NCI-H526 (cell line): ENCODE results near the gene C2orf81.
"Not testable (repeated sequence)": the region's sequence is repeated elsewhere in the genome, so short reads cannot be mapped to it uniquely, and the experiment has no call there.

Experiments
- DNase-seq, 2 experiments: peaks; one replicate each; lab custom pipeline; 2025; lab: John Stamatoyannopoulos, UW

The C2orf81 gene

DNA sequence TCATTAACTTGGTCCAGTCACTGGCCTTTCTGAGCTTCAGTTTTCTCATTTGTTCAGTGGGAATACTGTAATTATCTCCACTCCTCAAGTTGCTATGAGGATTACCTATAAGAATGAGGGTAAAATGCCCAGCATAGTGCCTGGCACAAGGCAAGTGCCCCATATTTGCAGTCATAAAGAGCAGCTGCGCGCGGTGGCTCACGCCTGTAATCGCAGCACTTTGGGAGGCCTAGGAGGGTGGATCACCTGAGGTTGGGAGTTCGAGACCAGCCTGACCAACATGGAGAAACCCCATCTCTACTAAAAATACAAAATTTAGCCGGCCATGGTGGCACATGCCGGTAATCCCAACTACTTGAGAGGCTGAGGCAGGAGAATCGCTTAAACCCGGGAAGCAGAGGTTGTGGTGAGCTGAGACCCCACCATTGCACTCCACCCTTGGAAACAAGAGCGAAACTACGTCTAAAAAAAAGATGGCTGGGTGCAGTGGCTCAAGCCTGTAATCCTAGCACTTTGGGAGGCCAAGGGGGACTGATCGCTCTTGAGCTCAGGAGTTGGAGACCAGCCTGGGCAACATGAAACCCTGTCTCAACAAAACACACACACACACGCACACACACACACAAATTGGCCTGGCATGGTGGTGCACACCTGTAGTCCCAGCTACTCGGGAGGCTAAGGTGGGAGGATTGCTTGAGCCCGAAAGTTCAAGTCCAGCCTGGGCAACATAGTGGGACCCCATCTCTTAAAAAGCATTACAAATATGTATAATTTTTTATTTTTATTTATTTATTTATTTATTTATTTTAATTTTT is 21.3 kb upstream of the C2orf81 start:
- not testable (repeated sequence) for DNase-seq

DNA sequence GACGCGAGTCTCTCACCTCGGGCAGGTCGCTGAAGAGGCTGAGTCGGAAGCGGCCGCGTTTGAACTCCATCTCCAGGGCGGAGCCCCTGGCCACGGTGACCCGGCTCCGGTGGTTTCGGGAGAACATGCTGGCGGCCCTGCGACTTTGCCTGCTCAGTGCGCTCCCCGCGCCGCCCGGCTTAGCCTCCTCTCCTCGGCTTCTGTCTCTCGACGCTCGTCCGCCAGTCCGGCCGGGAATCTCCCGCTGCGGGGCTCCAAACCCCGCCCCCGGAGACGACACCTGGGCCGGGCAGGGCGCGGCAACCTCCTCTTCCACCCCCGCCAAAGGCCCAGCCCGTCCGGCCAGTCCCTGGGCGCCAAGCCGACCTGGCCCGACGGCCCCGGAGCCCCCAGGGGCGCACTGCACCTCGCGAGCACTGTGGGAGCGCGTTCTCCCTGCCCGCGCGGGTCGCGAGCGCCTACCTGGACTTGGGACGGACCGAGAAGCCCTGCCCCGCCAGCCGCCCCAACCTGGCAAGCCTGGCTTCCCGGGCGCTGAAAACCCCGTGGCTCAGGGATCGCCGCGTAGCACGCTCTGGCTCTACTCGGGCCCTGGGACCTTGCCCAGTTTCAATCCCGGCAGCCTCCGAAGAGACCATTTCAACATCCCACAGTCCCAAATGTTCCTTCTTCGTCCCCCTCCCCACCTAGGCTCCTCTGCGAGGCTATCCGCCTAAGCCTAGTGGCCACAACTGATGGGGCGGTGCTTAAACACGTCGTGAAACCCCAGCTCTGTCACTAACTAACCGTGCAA is 20.5 kb upstream of the C2orf81 start, which contains the start of gene RTKN:
RTKN (minus strand) TSS at position 248 of the 793 bp plus-strand sequence; CDS start at position 127, 121 bp downstream.
- DNase-seq: peak; percentile 56 to 90

DNA sequence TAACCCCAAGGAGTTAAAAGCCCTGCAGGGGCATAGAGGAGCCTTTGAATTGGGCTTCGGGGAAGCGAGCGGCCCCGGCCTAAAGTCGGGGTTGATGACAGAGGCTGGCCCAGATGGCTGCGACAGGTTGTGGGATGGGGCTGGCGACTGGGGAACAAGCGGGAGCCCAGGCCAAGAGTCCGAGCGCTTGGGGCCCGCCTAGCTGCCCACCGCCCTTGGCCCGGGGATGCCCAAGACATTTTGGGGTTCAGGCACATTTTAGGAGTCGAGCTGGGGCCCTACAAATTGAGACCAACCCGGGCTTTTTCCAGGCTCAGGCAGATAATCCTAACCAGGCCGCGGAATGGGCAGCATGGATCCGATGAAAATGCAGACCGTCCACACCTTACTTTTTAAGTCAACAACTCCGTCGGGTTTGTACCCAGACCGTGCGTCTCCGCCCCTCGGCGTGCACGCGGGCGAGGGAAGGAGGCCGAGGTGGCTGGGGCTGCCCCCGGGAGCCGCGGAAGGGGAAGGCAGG is 19.8 kb upstream of the C2orf81 start:
- DNase-seq: no peak

GRCh38 chr2:74440378-74441169 is 19.2 kb upstream of the C2orf81 start:
- DNase-seq: peak; percentile 78 to 92

- peak in 1 of 2 experiments; percentile 45 for DNase-seq
These were observed 18.5 kb upstream of the C2orf81 start for GRCh38 chr2:74439803-74440377.

DNA sequence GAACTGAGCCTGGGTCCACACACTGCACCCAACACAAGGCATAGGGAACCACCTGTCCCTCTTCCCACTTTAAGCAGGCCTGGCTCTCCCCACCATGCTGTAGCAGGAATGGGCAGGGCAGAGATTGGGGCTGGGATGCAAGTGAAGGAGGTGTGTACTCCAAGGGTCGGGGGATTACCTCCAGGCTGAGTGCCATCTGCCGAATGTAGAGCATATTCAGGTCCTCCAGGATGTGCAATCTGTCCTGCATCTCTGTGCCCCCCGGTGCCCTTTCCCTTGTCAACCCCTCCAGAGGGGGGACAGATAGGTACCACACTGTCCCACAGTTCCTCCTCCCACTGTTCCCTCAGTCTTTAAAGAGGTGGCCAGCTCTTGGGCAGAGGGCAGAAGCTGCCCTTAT is 18.0 kb upstream of the C2orf81 start:
- DNase-seq: no peak

DNA sequence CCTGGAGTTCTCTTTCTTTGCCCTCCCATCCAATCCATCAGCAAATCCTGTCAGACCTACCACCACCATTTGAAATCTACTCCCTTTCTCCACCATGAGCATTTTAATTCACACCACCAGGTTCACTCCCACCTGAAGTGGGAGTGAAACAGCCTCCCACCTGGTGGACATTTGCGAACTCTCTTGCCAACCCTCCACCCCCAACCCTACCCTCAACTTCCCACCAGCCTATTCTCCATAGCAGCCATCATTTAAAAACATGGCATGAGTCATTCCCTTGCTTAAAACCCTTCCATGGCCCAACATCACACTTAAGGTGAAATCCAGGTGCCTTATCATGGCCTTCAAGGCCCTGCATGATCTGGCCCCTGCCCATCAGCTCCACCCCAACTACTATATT is 16.8 kb upstream of the C2orf81 start:
- DNase-seq: no peak

- no peak for DNase-seq
These were observed 15.7 kb upstream of the C2orf81 start for GRCh38 chr2:74436848-74437695.

DNA sequence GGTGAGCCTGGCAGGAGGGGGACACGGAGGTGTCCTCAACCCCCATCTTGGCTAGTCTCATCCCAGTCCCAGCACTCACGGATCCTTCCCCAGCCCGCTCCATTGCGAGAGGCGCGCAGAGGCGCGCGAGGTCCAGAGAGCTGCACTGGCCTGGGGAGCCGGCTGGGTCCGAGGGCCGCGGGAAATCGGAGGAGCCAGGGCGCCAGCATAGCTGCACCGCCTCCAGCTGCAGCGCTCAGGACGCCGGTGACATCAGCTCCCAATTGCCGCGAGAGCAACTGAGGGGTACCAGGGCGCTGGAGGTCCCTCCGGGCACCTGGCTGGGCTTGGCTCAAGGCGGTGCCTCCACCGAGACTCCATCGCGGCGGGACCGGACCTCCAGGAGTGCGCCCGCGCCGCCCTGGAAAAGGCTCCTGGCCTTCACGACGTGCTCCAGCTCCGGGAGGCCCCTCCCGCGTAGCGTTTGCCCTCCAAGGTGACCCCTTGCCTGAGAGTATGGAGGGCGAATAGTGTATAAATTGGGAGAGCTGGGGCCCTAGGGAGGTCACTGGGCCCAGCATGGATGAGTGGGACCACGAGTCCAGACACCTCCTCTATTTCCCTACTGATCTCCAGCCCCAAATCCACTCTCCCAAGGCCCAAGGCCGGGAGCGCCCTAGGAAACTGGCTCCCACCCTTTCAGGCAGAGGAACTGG is 14.8 kb upstream of the C2orf81 start:
- no peak for DNase-seq

GRCh38 chr2:74430502-74430901 is 9.1 kb upstream of the C2orf81 start:
- no peak for DNase-seq

- no peak for DNase-seq
These were observed 8.3 kb upstream of the C2orf81 start for GRCh38 chr2:74429487-74430451.

DNA sequence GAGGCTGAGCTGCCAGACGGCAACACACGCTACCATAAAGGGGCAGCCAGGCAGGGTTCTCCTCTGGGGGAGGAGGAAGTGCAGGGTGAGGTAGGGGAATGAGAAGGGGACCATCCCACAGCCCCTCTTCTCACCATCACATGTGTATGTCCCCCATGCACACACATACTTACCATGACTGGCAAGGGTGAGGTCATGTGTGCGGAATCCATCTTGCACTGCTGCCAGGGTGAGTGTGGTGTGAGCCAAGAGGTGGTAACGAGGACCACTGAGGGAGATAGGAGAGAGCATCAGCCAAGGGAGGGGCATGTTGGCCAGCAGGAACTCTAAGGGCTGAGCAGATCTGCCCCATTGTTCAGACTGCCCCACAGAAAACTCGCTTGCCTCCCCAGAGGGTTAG is 7.3 kb upstream of the C2orf81 start:
- no peak for DNase-seq

DNA sequence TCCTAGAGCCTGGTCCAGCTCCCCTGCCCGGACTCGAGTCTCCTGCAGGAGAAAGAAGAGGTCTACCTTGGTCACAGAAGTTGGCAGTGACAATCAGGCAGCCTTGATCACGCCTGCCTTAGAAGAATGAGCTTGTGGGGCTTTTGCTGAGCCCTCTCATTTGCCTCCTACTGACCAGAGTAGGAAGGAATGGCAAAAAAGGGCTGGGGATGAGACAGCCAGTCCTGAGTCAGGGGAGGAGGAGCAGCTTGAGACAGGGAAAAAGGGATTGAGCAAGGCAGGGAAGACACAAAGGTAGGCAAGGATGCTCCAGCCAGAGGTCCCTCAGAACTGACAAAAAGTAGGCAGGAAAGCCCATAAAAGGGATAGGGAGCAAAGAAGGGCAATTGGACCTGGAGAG is 6.1 kb upstream of the C2orf81 start:
- DNase-seq: no peak

- no peak for DNase-seq
These were observed 4.9 kb upstream of the C2orf81 start for GRCh38 chr2:74426181-74426758.

DNA sequence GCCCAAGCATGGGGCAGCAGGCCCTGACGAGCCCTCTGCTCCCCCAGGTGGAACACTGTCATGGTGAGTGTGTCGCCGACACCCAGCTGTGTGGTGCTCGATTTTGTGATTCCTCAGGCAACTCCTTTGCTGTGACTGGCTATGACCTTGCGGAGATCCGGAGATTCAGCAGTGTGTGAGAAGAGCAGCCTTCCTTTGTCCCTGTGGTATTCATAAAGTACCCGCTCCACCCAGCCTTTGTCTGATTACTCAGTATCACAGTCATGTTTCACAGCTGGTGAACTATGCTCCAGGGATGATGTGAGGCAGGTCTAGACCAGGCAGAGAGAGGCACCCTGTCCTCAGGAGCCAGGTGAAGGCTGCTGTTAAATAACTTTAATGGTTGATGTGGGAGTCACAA is 4.1 kb upstream of the C2orf81 start:
- DNase-seq: no peak

- no peak for DNase-seq
These were observed 3.6 kb upstream of the C2orf81 start for GRCh38 chr2:74424995-74425406.

- no peak for DNase-seq
These were observed 2.9 kb upstream of the C2orf81 start for GRCh38 chr2:74424139-74424992.
